Loucy (cell line): ENCODE data around the gene MAJIN.

Experiments
- H2AFZ ChIP-seq: fragments of 200-600 bp; sonication (generic); 2 replicates; pipeline ENCODE4 v1.6.0; 2016; ENCODE audit warnings: antibody characterized with exemption, mild to moderate bottlenecking, low read length, moderate library complexity
- H3F3A ChIP-seq: fragments of 200-600 bp; 2 replicates; pipeline ENCODE4 v1.6.0; 2016; ENCODE audit warnings: antibody characterized with exemption, low read depth, mild to moderate bottlenecking
- H3K27me3 ChIP-seq: fragments of 200-600 bp; sonication (generic); 2 replicates; pipeline ENCODE4 v1.6.1; 2014; ENCODE audit warnings: low read length, mild to moderate bottlenecking; ENCODE audit not compliant: insufficient read depth, poor library complexity, severe bottlenecking
- H3K36me3 ChIP-seq: fragments of 200-600 bp; sonication (generic); 2 replicates; pipeline ENCODE4 v1.6.1; 2016; ENCODE audit warnings: low read length; ENCODE audit not compliant: insufficient read depth
- H3K4me1 ChIP-seq: fragments of 200-600 bp; sonication (generic); 2 replicates; pipeline ENCODE4 v1.5.1; 2014; ENCODE audit warnings: low read length, mild to moderate bottlenecking; ENCODE audit not compliant: insufficient read depth, poor library complexity, severe bottlenecking
- H3K4me2 ChIP-seq: fragments of 200-600 bp; sonication (generic); 2 replicates; pipeline ENCODE4 v1.6.0; 2014; ENCODE audit warnings: antibody characterized with exemption, low read length, low read depth, mild to moderate bottlenecking; ENCODE audit not compliant: poor library complexity, severe bottlenecking
- H3K4me3 ChIP-seq: fragments of 200-600 bp; sonication (generic); 2 replicates; pipeline ENCODE4 v1.5.1; 2014; ENCODE audit warnings: low read length, mild to moderate bottlenecking, mixed read lengths; ENCODE audit not compliant: poor library complexity, severe bottlenecking
- H3K79me2 ChIP-seq: fragments of 200-600 bp; sonication (generic); 2 replicates; pipeline ENCODE4 v1.6.1; 2014; ENCODE audit warnings: low read length; ENCODE audit not compliant: insufficient read depth
- H3K9ac ChIP-seq: fragments of 200-600 bp; sonication (generic); 2 replicates; pipeline ENCODE4 v1.6.0; 2014; ENCODE audit warnings: mild to moderate bottlenecking, low read depth, low read length, moderate library complexity; ENCODE audit not compliant: poor library complexity, severe bottlenecking
- H3K9me2 ChIP-seq: fragments of 200-600 bp; sonication (generic); replicated peaks from 2 replicates; pipeline ENCODE4 v1.6.1; 2016; ENCODE audit warnings: low read depth, low read length, mixed read lengths
- H3K9me3 ChIP-seq: fragments of 200-600 bp; sonication (generic); 2 replicates; pipeline ENCODE4 v1.6.1; 2014; ENCODE audit warnings: mild to moderate bottlenecking, antibody characterized with exemption, low read length, low read depth; ENCODE audit not compliant: insufficient read depth
- H4K20me1 ChIP-seq: fragments of 200-600 bp; sonication (generic); 2 replicates; pipeline ENCODE4 v1.6.0; 2014; ENCODE audit warnings: antibody characterized with exemption, low read length, mild to moderate bottlenecking; ENCODE audit not compliant: insufficient read depth, poor library complexity, severe bottlenecking
- EZH2phosphoT487 ChIP-seq: fragments of 200-600 bp; IDR thresholded peaks from 2 replicates; pipeline ENCODE4 v1.6.1; 2018; ENCODE audit warnings: antibody characterized with exemption, mild to moderate bottlenecking, moderate library complexity, borderline replicate concordance
- TF ChIP-seq, protein P1 (sequence below): fragments of 200-600 bp; sonication (generic); conservative IDR thresholded peaks from 2 replicates; pipeline ENCODE4 v1.5.1; 2014; ENCODE audit warnings: mild to moderate bottlenecking, antibody characterized with exemption, low read length

MAJIN gene

DNA sequence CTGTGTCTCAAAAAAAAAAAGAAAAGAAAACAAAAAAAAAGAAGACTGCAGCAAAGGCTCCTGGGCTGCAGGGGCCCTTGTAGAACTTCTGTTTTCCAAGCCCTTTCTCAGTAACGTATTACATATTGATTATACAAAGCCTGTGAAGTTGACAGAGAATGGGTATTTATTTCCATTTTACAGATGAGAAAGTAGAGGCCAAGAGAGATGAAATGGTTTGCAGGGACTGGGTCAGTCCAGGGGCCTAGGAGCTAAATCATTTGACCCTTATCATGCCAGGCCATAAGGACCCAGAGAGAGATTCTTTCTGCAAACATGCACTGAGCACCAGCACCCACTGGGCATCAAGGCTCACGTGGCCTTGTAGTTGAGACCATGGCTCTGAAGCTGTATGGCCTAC, 43.0 kb downstream of the MAJIN start:
- no peaks in the 10 kb centered on the region for H3F3A ChIP-seq
- H3K9ac ChIP-seq = no peak overlapping the region
- no peaks in the 10 kb centered on the region for H3K9me2 ChIP-seq
- no peaks in the 10 kb centered on the region for H3K36me3 ChIP-seq
- H3K79me2 ChIP-seq = no peaks in the 10 kb centered on the region
- H3K4me2 ChIP-seq = no peak overlapping the region
- no peak for TF ChIP-seq EZH2phosphoT487
- TF ChIP-seq, protein P1, sequence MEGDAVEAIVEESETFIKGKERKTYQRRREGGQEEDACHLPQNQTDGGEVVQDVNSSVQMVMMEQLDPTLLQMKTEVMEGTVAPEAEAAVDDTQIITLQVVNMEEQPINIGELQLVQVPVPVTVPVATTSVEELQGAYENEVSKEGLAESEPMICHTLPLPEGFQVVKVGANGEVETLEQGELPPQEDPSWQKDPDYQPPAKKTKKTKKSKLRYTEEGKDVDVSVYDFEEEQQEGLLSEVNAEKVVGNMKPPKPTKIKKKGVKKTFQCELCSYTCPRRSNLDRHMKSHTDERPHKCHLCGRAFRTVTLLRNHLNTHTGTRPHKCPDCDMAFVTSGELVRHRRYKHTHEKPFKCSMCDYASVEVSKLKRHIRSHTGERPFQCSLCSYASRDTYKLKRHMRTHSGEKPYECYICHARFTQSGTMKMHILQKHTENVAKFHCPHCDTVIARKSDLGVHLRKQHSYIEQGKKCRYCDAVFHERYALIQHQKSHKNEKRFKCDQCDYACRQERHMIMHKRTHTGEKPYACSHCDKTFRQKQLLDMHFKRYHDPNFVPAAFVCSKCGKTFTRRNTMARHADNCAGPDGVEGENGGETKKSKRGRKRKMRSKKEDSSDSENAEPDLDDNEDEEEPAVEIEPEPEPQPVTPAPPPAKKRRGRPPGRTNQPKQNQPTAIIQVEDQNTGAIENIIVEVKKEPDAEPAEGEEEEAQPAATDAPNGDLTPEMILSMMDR = no peak
- H3K4me3 ChIP-seq = no peak overlapping the region
- no peak overlapping the region for H2AFZ ChIP-seq
- H3K4me1 ChIP-seq = peaks cover 10% of the 10 kb centered on the region
- no peaks in the 10 kb centered on the region for H3K27me3 ChIP-seq
- no peaks in the 10 kb centered on the region for H3K9me3 ChIP-seq
- H4K20me1 ChIP-seq = no peaks in the 10 kb centered on the region

DNA sequence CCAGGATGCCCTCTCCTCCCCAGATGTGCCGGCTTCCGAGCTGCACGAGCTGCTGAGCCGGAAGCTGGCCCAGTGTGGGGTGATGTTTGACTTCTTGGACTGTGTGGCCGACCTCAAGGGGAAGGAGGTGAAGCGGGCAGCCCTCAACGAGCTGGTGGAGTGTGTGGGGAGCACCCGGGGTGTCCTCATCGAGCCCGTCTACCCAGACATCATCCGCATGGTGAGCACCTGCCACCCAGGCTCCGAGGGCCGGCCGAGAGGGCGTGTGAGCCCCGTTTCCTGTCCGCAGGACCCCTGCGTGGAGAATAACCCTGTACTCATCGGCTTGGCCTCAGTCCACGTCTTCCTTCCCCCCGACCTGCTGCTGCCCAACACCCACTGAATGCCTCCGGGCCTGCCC, 45.2 kb downstream of the MAJIN start:
- no peaks in the 10 kb centered on the region for H3F3A ChIP-seq
- no peaks in the 10 kb centered on the region for H3K27me3 ChIP-seq
- H3K9me3 ChIP-seq = no peaks in the 10 kb centered on the region
- peaks cover 14% of the 10 kb centered on the region for H3K4me1 ChIP-seq
- no peak for TF ChIP-seq EZH2phosphoT487
- TF ChIP-seq, protein P1 = no peak
- H3K36me3 ChIP-seq = no peaks in the 10 kb centered on the region
- H3K4me2 ChIP-seq = no peak overlapping the region
- H3K9ac ChIP-seq = no peak overlapping the region
- H3K79me2 ChIP-seq = no peaks in the 10 kb centered on the region
- H4K20me1 ChIP-seq = no peaks in the 10 kb centered on the region
- no peaks in the 10 kb centered on the region for H3K9me2 ChIP-seq
- no peak overlapping the region for H3K4me3 ChIP-seq
- H2AFZ ChIP-seq = no peak overlapping the region

DNA sequence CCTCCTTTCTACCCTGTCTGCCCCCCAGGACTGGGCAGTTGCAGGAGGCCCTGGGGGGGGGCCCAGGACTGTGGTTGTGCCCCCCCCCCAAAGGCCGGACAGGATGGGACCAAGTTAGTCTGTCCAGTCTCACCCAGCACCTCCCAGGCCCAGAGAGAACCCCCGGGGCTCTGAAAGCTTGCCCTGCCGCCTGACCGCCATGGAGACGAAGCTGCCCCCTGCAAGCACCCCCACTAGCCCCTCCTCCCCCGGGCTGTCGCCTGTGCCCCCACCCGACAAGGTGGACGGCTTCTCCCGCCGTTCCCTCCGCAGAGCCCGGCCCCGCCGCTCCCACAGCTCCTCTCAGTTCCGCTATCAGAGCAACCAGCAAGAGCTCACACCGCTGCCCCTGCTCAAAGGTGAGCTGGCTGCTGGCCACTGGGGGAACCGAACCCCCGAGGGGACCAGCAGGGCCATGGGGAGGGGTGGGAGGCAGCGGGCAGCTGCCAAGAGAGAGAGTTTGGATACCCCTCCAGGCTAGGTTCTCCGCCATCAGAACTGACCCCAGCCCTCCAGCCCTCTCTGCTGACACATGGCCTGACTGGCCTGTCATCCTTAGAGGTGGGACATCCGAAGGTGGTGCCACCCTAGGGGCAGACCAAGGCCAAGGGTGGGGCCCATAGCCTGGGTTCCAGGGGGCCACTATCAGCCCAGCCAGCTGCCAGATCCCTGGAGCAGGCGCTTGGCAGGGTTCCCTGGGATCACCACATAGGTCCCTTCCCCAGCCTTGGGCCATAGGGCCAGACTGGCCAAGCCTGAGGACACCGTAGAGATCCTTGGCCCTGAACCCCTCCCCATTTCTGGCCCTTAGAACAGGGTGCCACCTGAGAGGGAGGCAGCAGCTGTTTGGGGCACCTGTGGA, 46.1 kb downstream of the MAJIN start:
- Histone ChIP-seq H3K27me3 (no peaks in the 10 kb centered on the region), H3K4me1 (peaks cover 14% of the 10 kb centered on the region), H2AFZ (no peak overlapping the region), H3K9me3 (no peaks in the 10 kb centered on the region), H3K79me2 (no peaks in the 10 kb centered on the region), H3K4me2 (peak overlapping the region; percentile 76), H3K9me2 (no peaks in the 10 kb centered on the region), H3K4me3 (peak overlapping the region; percentile 78), H3K9ac (peak overlapping the region; percentile 69), H3F3A (no peaks in the 10 kb centered on the region), H4K20me1 (no peaks in the 10 kb centered on the region), H3K36me3 (no peaks in the 10 kb centered on the region)
- no peak for TF ChIP-seq EZH2phosphoT487
- TF ChIP-seq, protein P1 = no peak
